Adrenal gland (tissue), 12 donors: ENCODE data around the gene ZNF543. TPM values are rescaled to one million over a fixed set of nuclear protein-coding genes. Genes with fewer than 3 reads are reported as not detected.
"Not testable (repeated sequence)": the region's sequence is repeated elsewhere in the genome, so short reads cannot be mapped to it uniquely, and the experiment has no call there.

Experiments
- DNase-seq, 7 donors: peaks; one replicate each; pipeline ENCODE4 v3.0.0-alpha.2; 2019 to 2020
- H3K27ac ChIP-seq, 5 donors: fragments of 200-600 bp; sonication (generic) in 4 of 5; 1 replicate in 3 of 5; 2 replicates in 2 of 5; pipeline versions ENCODE4 v1.5.1 to v1.8.0; 2016 to 2020; ENCODE audit warnings: mild to moderate bottlenecking in 1 of 5
- H3K27me3 ChIP-seq: fragments of 200-600 bp; 2 replicates; pipeline ENCODE4 v1.8.0; 2021
- H3K36me3 ChIP-seq, 2 donors: fragments of 200-600 bp; replicated peaks in 1 of 2; 1 replicate in 1 of 2; 2 replicates in 1 of 2; pipeline versions ENCODE4 v1.5.1 to v1.8.0; 2018 to 2022
- H3K4me1 ChIP-seq, 2 donors: fragments of 200-600 bp; replicated peaks in 1 of 2; 1 replicate in 1 of 2; 2 replicates in 1 of 2; pipeline versions ENCODE4 v1.5.1 to v1.8.0; 2018 to 2021
- H3K4me3 ChIP-seq, 4 donors: fragments of 200-600 bp; sonication (generic) in 3 of 4; one replicate each; pipeline ENCODE4 v1.5.1; 2016 to 2018
- H3K9me3 ChIP-seq, 3 donors: fragments of 200-600 bp; sonication (generic) in 1 of 3; replicated peaks in 1 of 3; 1 replicate in 2 of 3; 2 replicates in 1 of 3; pipeline versions ENCODE4 v1.5.1 to v1.8.0; 2016 to 2021
- CTCF ChIP-seq, 6 experiments: fragments of 450-650 bp in 4 of 6; fragments of 200-600 bp in 2 of 6; sonication (generic) in 1 of 6; IDR thresholded peaks; 1 replicate in 5 of 6; 2 replicates in 1 of 6; pipeline versions ENCODE4 v1.5.1 to v1.8.0; 2016 to 2021; ENCODE audit warnings: antibody characterized with exemption in 6 of 6, mild to moderate bottlenecking in 2 of 6, moderate library complexity in 1 of 6
- POLR2A ChIP-seq, 2 donors: fragments of 450-650 bp; IDR thresholded peaks; one replicate each; pipeline ENCODE4 v1.6.1; 2017; ENCODE audit warnings: antibody characterized with exemption in 2 of 2, mild to moderate bottlenecking in 2 of 2, moderate library complexity in 1 of 2
- WGBS, 4 donors: extraction: QIAGEN DNeasy Blood & Tissue Kit in 2 of 4; methylation state at CpG; one replicate each; pipeline versions ENCODE4 v1.1.5 to v1.1.7; 2013 to 2017; 5-methylcytosine and 5-hydroxymethylcytosine counted together
- intact Hi-C, 2 donors: fragments of 100-400 bp; cut with DNase I; formaldehyde crosslinking; loops; one replicate each; pipeline versions ENCODE4 v1.14.1 to v1.15.0; 2022 to 2023
- polyA plus RNA-seq, 3 donors: library from polyadenylated mRNA; stranded (reverse); fragments of 200-250 nt in 2 of 3; fragments of 350-450 nt in 1 of 3; fragmentation: Illumina TruSeq in 1 of 3; extraction: RNeasy Lipid Tissue Mini Kit (QIAGEN cat#74804) in 1 of 3; gene quantifications; one replicate each; pipeline ENCODE4 v1.2.3, GENCODE V29; 2013 to 2014
- total RNA-seq, 9 donors: library from RNA; depleted of rRNA in 4 of 9; stranded (reverse); fragments of >200 nt in 4 of 9; fragments of 120-200 nt in 1 of 9; fragmentation: NEBNext Ultra II Directional in 1 of 9; extraction: Animal tissue kit (Norgen Biotek cat#: 25700) in 1 of 9; gene quantifications; one replicate each; pipeline versions ENCODE4 v1.1.0 to v1.2.4, GENCODE V29; 2013 to 2023
- donor health status: healthy with polysubstance abuse.
- donor health status: Bipolar disorder and iron deficiency.
- donor health status: DM: yes; HTN: yes; CAD: no.
- donor health status: DM: no; HTN: no; CAD: no.
- donor health status: DM: no; HTN: no; CAD: no.
- donor health status: DM: yes; HTN: yes; CAD: no.

Gene ZNF543
- total and polyA plus RNA-seq, 12 donors, result 1.1 to 17.8 (median 8.5) TPM

- Histone ChIP-seq H3K9me3 (no peaks in the 10 kb centered on the region), H3K4me3 (peak overlapping the region; percentile 13 to 86 (median 66)), H3K27ac (peak overlapping the region; percentile 65 to 99 (median 92)), H3K36me3 (no peaks in the 10 kb centered on the region), H3K4me1 (peaks cover 23 to 31% of the 10 kb centered on the region in 2 donors), H3K27me3 (no peaks in the 10 kb centered on the region)
- 0 to 5% (median 1%) methylated on average over 9 to 18 of the region's 18 CpGs for WGBS, 4 donors
- intact Hi-C loops, result no loop called here
- DNase-seq, result peak in 2 of 7 donors; percentile 34 to 61
- TF ChIP-seq CTCF (IDR thresholded peaks at IDR 0.05) (no peak), POLR2A (IDR thresholded peaks at IDR 0.05) (no peak)
Measured at GRCh38 chr19:57363688-57364181, 43.5 kb downstream of the ZNF543 start.

DNA sequence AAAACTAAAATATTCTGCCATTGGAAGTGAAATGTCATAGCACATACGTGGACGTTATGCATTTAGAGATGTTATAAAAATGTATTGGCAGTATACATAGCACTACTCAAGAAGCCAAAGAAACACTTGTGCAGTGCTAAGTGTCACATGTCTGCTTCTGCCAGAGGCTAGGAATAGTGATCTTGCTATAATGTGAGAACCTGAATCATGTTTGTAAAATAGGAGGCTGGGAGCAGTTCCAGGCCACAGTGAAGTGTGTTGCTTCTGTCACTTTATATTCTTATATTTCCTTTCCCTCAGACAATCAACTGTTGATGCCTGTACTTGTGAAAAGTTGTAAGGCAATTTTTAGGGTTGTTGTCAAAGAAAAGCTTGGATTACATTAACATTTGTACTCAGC, 46.5 kb downstream of the ZNF543 start:
- 91 to 93% (median 92%) methylated on average over 2 of the region's 2 CpGs for WGBS, 4 donors

GRCh38 chr19:57374179-57374578, 53.9 kb downstream of the ZNF543 start:
- no peak for TF ChIP-seq CTCF (IDR thresholded peaks at IDR 0.05)
- no peak for TF ChIP-seq POLR2A (IDR thresholded peaks at IDR 0.05)
- intact Hi-C loops, result no loop called here
- Histone ChIP-seq H3K9me3 (peaks cover 0 to 21% (median 0%) of the 10 kb centered on the region in 3 donors), H3K4me3 (no peak overlapping the region), H3K4me1 (no peaks in the 10 kb centered on the region), H3K27ac (no peak overlapping the region), H3K36me3 (peaks cover 0 to 25% of the 10 kb centered on the region in 2 donors), H3K27me3 (no peaks in the 10 kb centered on the region)
- no peak for DNase-seq
- WGBS, 4 donors, result 90 to 97% (median 96%) methylated on average over 4 to 6 of the region's 6 CpGs

More for the DNA sequence above, 46.5 kb downstream of the ZNF543 start:
- Histone ChIP-seq H3K27ac (no peak overlapping the region), H3K36me3 (peaks cover 0 to 2% of the 10 kb centered on the region in 2 donors), H3K9me3 (no peaks in the 10 kb centered on the region), H3K4me3 (no peak overlapping the region), H3K27me3 (no peaks in the 10 kb centered on the region), H3K4me1 (peaks cover 16 to 22% of the 10 kb centered on the region in 2 donors)
- intact Hi-C loops, result no loop called here
- no peak for DNase-seq
- no peak for TF ChIP-seq CTCF (IDR thresholded peaks at IDR 0.05)
- no peak for TF ChIP-seq POLR2A (IDR thresholded peaks at IDR 0.05)

DNA sequence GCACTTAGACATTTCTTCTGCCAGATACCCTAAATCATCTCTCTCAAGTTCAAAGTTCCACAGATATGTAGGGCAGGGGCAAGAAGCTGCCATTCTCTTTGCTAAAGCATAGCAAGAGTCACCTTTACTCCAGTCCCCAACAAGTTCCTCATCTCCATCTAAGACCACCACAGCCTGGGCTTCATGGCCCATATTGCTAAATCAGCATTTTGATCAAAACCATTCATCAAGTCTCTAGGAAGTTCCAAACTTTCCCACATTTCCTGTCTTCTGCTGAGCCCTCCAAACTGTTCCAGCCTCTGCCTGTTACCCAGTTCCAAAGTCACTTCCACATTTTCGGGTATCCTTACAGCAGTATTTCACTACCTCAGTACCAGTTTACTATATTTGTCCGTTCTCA, 54.4 kb downstream of the ZNF543 start:
- H3K4me1 ChIP-seq, H3K27ac ChIP-seq, DNase-seq, H3K27me3 ChIP-seq, H3K4me3 ChIP-seq, intact Hi-C loops: not testable (repeated sequence)
- peaks cover 0 to 25% of the 10 kb centered on the region in 2 donors for H3K36me3 ChIP-seq
- peaks cover 0 to 21% (median 0%) of the 10 kb centered on the region in 3 donors for H3K9me3 ChIP-seq
- 95 to 98% (median 97%) methylated on average over 2 of the region's 2 CpGs for WGBS, 4 donors

- no peaks in the 10 kb centered on the region for H3K4me1 ChIP-seq
- H3K27ac ChIP-seq, result no peak overlapping the region
- no peak for DNase-seq
- TF ChIP-seq CTCF (IDR thresholded peaks at IDR 0.05) (no peak), POLR2A (IDR thresholded peaks at IDR 0.05) (no peak)
- H3K36me3 ChIP-seq, result peaks cover 0 to 25% of the 10 kb centered on the region in 2 donors
- H3K27me3 ChIP-seq, result no peaks in the 10 kb centered on the region
- 91 to 98% (median 95%) methylated on average over 6 of the region's 6 CpGs for WGBS, 4 donors
- no peak overlapping the region for H3K4me3 ChIP-seq
- intact Hi-C loops, result no loop called here
- peaks cover 0 to 21% (median 0%) of the 10 kb centered on the region in 3 donors for H3K9me3 ChIP-seq
Measured at GRCh38 chr19:57376151-57376550, 55.9 kb downstream of the ZNF543 start.
